DOHH2 (cell line): ENCODE results near the gene TXNDC5.

ENCODE experiments used
- H3F3A ChIP-seq: fragments of 200-600 bp; sonication (generic), shearing (Covaris generic); 2 replicates; pipeline ENCODE4 v1.6.0; 2016; ENCODE audit warnings: antibody characterized with exemption, mild to moderate bottlenecking; ENCODE audit not compliant: control insufficient read depth, insufficient read depth
- H3K27ac ChIP-seq: fragments of 200-600 bp; sonication (generic); 2 replicates; pipeline ENCODE4 v1.5.1; 2014; ENCODE audit warnings: low read depth, mild to moderate bottlenecking, low read length, moderate library complexity
- H3K27me3 ChIP-seq: fragments of 200-600 bp; sonication (generic); 2 replicates; pipeline ENCODE4 v1.6.1; 2014; ENCODE audit warnings: mild to moderate bottlenecking, low read length, mixed read lengths; ENCODE audit not compliant: control insufficient read depth
- H3K36me3 ChIP-seq: fragments of 200-600 bp; sonication (generic); 2 replicates; pipeline ENCODE4 v1.6.1; 2014; ENCODE audit warnings: mild to moderate bottlenecking, low read length, moderate library complexity, mixed read lengths; ENCODE audit not compliant: control insufficient read depth
- H3K4me1 ChIP-seq: fragments of 200-600 bp; sonication (generic); 2 replicates; pipeline ENCODE4 v1.6.1; 2014; ENCODE audit warnings: mild to moderate bottlenecking, low read length, mixed read lengths; ENCODE audit not compliant: control insufficient read depth
- H3K4me2 ChIP-seq: fragments of 200-600 bp; sonication (generic); 2 replicates; pipeline ENCODE4 v1.6.0; 2014; ENCODE audit warnings: mild to moderate bottlenecking, low read length, moderate library complexity
- H3K4me3 ChIP-seq: fragments of 200-600 bp; sonication (generic); 2 replicates; pipeline ENCODE4 v1.5.1; 2014; ENCODE audit warnings: mild to moderate bottlenecking, low read length, mixed read lengths
- H3K79me2 ChIP-seq: fragments of 200-600 bp; sonication (generic); 2 replicates; pipeline ENCODE4 v1.6.1; 2014; ENCODE audit warnings: mild to moderate bottlenecking, low read length, mixed read lengths; ENCODE audit not compliant: control insufficient read depth
- H3K9me2 ChIP-seq: fragments of 200-600 bp; sonication (generic); replicated peaks from 2 replicates; pipeline ENCODE4 v1.6.1; 2014; ENCODE audit warnings: mild to moderate bottlenecking, low read length, mixed read lengths; ENCODE audit not compliant: control insufficient read depth
- H3K9me3 ChIP-seq: fragments of 200-600 bp; sonication (generic); 2 replicates; pipeline ENCODE4 v1.6.1; 2014; ENCODE audit warnings: antibody characterized with exemption, low read length, mixed read lengths; ENCODE audit not compliant: control insufficient read depth, insufficient read depth
- H4K20me1 ChIP-seq: fragments of 200-600 bp; sonication (generic); 2 replicates; pipeline ENCODE4 v1.6.0; 2014; ENCODE audit warnings: low read depth, mild to moderate bottlenecking, antibody characterized with exemption, low read length, moderate library complexity; ENCODE audit not compliant: control insufficient read depth, insufficient read depth
- CTCF ChIP-seq: fragments of 200-600 bp; sonication (generic); IDR thresholded peaks from one replicate; pipeline ENCODE4 v1.5.1; 2014; ENCODE audit warnings: antibody characterized with exemption, mild to moderate bottlenecking, low read depth, low read length; ENCODE audit not compliant: poor library complexity, severe bottlenecking
- EZH2phosphoT487 ChIP-seq: fragments of 200-600 bp; sonication (generic); IDR thresholded peaks from 2 replicates; pipeline ENCODE4 v1.6.1; 2017; ENCODE audit warnings: borderline replicate concordance, mild to moderate bottlenecking, antibody characterized with exemption, low read length, moderate library complexity, mixed read lengths

The TXNDC5 gene

GRCh38 chr6:7938562-7939183 is 28.1 kb upstream of the TXNDC5 start:
- no peaks in the 10 kb centered on the region for H3F3A ChIP-seq
- peak overlapping the region; percentile 51 for H3K4me2 ChIP-seq
- no peak for TF ChIP-seq CTCF
- TF ChIP-seq EZH2phosphoT487 = no peak
- peaks cover 20% of the 10 kb centered on the region for H3K4me1 ChIP-seq
- H3K36me3 ChIP-seq = no peaks in the 10 kb centered on the region
- H3K27ac ChIP-seq = no peak overlapping the region
- no peaks in the 10 kb centered on the region for H3K9me3 ChIP-seq
- H3K4me3 ChIP-seq = peak overlapping the region; percentile 20; the same call in 1 of the 2 replicates
- no peaks in the 10 kb centered on the region for H4K20me1 ChIP-seq
- no peaks in the 10 kb centered on the region for H3K79me2 ChIP-seq
- no peaks in the 10 kb centered on the region for H3K9me2 ChIP-seq
- H3K27me3 ChIP-seq = peaks cover 14% of the 10 kb centered on the region

DNA sequence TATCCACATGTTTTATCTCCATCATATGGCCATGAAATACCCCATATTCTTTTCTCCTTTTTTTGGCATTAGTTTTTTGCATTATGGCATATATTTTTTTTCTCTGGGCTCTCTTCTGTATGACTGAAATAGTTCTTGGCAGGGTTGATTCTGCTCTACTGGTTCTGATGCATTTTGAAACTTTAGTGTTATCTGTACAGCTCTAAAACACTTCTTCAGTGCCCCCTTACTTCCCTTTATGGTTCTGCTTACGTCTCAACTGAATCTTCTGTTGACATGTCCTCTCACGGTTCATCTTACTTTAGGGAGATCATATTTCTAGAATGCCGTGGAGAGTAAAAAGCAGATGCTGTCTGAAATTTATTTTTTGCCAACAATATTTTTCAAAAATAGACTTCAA is 23.2 kb upstream of the TXNDC5 start:
- H3K4me2 ChIP-seq = no peak overlapping the region
- no peaks in the 10 kb centered on the region for H3F3A ChIP-seq
- no peaks in the 10 kb centered on the region for H3K79me2 ChIP-seq
- H3K4me1 ChIP-seq = peaks cover 8% of the 10 kb centered on the region
- H3K27ac ChIP-seq = no peak overlapping the region
- no peaks in the 10 kb centered on the region for H4K20me1 ChIP-seq
- peaks cover 17% of the 10 kb centered on the region for H3K27me3 ChIP-seq
- no peaks in the 10 kb centered on the region for H3K9me3 ChIP-seq
- no peak for TF ChIP-seq CTCF
- no peaks in the 10 kb centered on the region for H3K9me2 ChIP-seq
- no peak overlapping the region for H3K4me3 ChIP-seq
- H3K36me3 ChIP-seq = no peaks in the 10 kb centered on the region

DNA sequence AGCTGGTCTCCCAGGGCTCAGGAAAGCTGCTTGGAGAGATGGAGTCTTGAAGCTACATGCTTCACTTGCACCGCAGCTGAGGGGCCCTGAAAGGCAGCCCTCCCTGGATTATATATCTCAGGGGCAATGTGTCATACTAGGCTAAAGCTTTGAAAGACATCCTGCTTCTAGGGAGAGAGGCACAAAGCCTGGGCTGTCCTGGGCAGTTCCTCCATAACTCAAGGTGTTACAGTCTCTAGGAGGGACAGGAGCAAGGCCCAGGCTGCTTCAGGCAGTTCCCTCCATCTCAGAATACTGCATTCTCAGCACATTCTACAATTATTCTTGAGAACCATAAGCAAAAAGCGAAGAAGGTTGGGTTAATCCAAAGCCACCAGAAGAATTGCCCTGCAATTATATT is 22.0 kb upstream of the TXNDC5 start:
- TF ChIP-seq EZH2phosphoT487 (no peak), CTCF (no peak)
- H4K20me1 ChIP-seq = no peaks in the 10 kb centered on the region
- H3K9me3 ChIP-seq = no peaks in the 10 kb centered on the region
- no peak overlapping the region for H3K4me2 ChIP-seq
- no peaks in the 10 kb centered on the region for H3K4me1 ChIP-seq
- H3K4me3 ChIP-seq = no peak overlapping the region
- peaks cover 17% of the 10 kb centered on the region for H3K27me3 ChIP-seq
- H3F3A ChIP-seq = no peaks in the 10 kb centered on the region
- no peaks in the 10 kb centered on the region for H3K79me2 ChIP-seq
- no peaks in the 10 kb centered on the region for H3K36me3 ChIP-seq
- H3K9me2 ChIP-seq = no peaks in the 10 kb centered on the region
- H3K27ac ChIP-seq = no peak overlapping the region
